NCI-H2171 (cell line): ENCODE measurements around the gene PRKN.
"Not testable (repeated sequence)": the region's sequence is repeated elsewhere in the genome, so short reads cannot be mapped to it uniquely, and the experiment has no call there.

ENCODE experiments used
- DNase-seq: peaks from one replicate; lab custom pipeline; 2025; lab: John Stamatoyannopoulos, UW

Gene PRKN

DNA sequence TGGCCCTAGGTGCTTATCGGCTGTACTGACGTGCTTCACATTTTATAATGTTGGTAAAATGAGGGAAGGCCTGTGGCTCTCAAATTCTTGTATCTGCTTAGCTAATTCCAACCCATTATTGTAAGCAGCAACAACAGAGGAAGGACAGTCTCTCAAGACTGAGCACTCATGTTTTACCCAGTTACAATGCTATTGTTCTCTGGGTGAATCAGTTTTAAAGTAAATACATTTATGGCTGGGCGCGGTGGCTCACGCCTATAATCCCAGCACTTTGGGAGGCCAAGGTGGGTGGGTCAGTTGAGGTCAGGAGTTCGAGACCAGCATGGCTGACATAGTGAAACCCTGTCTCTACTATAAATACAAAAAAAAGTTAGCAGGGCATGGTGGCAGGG lies 194.6 kb downstream of the PRKN start:
- no peak for DNase-seq

DNA sequence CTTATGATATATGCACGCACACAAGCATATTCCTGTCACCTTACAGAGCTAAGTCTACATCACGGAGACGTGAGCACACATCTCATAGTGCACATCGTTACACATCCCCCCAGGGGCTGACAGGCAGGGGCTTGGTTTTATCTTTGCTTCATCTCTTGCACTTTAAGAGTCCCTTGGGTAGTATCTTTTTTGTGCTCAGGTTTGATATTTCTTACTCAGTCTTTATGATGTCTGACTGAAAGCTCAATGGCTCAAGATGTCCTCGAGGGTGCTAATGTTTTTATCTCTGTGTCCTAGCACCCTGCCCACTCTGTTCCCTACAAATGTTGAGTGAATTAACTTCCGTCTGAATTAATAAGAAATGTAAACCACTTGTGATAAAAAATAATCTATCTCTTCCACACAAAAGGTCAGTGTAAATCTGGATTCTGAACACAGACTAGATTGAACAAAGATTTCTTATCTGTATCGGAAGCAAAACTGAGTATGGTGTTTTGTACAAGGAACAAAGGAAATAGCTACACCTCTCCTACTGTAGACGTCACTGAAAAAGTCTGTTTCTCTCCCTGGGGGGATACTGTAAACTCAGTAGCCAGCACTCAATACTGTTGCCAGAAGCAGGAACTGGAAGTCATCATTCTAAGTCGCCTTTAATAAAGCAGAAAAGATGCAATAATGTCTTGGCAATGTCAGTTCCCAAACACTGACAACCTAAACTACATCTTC lies 195.1 kb downstream of the PRKN start:
- no peak for DNase-seq

DNA sequence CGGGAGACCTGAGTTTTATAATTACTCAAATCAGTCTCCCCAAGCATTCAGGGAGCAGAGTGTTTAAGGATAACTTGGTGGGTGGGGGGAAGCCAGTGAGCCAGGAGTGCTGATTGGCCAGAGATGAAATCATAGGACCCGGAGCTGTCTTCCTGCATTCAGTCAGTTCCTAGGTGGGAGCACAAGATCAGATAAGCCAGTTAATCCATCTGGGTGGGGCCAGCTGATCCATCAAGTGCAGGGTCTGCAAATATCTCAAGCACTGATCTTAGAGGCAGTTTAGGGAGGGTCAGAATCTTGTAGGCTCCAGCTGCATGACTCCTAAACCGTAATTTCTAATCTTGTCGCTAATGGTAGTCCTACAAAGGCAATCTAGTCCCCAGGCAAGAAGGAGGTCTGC lies 196.2 kb downstream of the PRKN start:
- not testable (repeated sequence) for DNase-seq

DNA sequence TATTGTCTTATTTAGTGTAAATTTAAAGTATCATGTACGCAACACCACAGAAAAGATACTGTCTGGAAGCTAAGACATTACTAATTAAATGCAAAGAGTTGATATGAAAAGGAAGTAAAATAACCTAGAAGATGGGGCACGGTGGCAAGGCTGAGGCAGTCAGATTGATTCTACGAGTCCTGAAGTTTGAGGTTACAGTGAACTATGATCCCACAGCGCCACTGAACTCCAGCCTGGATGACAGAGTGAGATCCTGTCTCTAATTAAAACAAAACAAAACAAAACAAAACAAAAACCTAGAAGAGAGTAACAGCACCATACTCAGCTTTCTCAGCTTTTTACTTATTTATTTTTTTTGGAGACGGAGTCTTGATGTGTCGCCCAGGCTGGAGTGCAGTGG lies 199.0 kb downstream of the PRKN start:
- DNase-seq: no peak

DNA sequence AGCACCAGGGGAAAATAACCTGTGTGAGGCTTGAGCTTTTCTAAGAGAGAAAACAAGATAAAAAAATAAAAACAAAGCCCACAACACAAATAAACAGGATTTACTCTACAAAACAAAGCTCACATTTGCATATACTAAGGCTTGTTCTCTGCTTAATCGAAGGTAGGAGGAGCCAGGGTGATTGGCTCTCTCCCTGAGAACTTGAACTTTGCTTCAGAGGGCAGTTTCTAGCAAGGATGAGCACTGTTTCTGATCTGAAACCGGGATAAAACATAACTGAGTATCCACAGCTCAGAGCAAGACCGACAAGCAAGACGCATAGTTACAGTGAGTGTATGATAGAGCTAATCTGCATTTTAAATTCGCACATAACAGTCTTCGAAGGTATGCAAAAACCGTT lies 200.6 kb downstream of the PRKN start:
- no peak for DNase-seq

DNA sequence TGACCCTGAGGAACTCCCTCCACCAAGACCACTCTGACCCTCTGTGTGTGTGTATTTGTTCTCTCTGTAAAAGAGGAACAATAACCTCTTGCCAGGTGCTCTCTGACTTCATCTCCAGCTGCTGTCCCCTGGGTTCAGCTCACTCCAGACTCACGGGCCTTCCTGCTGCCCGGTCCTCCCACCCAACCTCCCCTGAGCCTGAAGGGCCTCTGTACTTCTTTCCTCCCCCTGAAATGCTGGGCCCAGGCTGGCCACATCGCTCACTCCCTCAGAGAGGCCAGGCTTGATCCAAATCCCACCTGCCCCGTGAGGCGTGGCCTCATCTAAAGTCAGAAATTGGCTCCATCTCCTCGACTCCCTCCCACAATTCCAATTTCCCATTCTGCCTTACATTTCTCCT lies 202.4 kb downstream of the PRKN start:
- no peak for DNase-seq

DNA sequence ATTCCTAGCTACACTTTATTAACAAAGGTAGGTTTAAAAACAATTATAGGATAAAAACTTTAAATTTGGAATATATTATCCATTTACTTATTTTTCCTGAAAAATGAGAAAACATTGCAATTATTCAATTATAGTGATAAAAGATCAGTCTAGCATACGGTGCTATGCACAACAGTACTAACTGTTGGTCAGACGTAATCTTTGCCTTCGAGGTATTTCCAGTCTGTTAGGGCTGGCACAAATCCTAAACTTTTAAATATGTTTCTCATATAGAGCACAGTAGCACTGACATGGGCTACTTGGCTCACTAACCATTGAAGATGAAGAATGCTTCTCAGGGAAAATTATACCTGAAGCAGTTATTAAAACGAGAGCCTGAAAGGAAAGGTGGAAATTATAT lies 214.8 kb downstream of the PRKN start:
- no peak for DNase-seq

DNA sequence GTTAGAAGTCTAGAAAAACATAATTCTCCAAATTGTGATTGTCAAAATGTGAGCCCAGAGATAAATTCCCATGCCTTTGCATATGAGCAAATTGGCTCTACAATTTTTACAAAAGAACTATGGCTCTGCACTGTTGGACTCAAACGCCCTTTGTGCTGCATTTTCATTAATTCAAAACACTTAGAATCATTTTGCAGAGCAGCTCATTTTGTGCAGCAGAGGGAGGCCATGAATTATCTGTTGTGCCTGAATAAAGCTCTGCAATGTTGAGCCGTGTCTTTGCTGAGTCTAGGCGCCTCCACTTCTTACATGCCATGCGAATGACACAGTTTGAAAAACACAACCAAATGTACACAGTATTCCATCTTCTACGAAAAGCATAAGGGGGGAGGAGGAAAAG lies 230.2 kb downstream of the PRKN start:
- no peak for DNase-seq

DNA sequence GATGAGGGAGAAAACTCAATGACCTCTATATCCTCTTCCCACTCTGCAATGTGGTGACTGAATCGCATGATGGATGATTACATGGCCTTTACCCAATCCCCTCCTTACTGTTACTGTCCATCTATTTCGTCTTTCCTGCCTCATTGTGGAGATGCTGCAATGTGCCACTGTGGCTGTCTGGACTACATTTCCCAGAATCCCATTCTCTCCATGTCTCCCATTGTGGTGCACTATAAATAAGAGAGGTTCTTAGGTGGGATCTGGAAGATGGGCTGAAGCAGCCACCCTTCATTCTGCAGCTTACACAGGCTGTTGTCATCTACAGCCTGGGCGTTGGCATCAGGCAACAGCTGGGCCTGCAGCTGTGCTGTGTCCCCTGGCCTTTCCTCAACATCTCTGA lies 233.6 kb downstream of the PRKN start:
- no peak for DNase-seq

DNA sequence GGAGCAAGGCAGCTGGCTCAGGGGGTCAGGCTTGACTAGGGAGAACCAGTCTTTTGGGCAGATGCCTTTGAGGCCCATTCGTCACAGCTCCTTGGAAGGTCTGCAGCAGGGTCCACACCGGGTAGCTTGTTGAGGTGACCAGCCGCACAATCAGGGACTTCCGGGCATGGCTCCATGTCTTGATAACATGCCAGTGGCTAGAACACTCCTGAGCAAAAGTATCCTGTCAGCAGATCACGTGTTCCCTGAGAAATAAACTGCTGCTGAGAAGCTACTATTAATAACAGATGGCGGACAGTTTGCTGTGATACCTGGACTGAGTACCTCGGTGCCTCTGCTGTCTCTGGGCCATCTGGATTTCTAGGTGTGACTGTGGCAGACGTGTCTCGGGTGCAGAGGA lies 235.9 kb downstream of the PRKN start:
- no peak for DNase-seq

DNA sequence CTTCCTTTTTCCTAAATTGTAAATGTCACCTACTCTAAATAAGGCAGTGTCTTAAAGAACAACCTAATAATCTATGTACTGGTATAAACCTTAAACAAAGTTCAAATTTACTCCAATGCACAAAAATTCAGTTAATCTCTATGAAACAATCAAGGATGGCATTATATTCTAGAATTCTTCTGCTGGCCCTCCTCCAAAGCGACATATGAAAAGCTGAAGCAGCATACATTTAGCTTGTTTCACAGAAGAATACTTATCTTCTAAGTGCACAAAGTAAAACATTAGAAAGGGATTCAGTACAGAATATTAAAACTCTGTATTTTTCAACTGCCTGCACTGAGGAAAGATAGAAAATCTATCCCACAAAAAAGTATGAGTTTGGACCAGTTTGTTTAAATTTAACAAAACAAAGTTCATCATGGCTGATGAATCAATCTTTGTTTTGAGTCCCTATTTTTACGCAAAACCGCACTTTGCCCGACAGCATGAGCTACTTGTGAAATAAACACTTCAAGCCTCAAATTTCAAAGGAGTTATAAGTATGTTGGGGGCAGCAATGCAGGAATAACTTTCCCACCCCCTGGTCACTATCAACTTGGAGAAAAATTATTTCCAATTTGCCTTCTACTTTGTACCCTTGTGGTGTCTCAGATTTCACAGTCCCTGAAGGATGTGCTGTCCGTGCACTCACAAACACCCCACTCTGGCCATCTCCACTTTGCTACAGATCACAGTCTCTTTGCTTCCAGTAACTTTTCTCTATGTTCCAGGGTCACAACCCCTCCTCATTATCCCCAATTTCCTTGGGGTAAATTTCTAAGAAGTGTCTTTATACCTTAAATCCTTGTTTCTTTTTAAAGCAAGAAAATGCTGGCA lies 238.2 kb downstream of the PRKN start:
- no peak for DNase-seq

DNA sequence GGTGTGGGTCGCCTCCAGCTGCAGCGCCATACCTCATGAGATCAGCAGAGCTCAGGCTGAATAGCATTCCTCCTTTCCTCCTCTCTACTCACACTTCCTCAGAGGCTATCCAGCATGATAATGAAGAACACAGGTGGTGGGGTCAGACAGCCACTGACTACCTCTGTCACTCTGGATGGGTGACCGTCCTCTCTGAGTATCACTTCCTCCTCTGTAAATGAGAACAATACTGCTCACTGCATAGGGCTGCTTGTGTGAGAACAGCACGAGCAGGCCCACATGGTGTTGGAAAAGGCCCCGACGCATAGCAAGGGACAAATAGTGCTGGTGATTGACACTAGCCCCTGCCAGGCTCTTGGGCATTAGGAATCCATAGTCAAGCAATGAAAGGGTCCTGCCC lies 239.1 kb downstream of the PRKN start:
- no peak for DNase-seq

DNA sequence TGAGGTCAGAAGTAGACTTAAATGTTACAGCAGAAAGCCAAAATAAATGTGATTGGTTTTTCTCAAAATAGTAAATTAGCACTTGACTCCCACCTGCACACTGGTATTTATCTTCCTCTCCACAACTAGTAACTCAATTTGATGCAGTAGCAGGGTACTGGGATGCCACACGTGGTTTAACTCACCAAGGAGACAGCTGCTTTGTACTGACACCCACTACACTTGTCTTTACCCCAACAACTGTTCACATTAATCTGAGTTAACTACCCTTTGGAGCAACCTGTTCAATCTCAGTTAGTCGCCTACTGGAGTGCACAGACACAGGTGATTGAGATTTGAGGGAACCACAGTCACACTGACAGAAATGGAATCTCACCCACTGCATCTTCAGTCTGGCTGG lies 242.1 kb downstream of the PRKN start:
- no peak for DNase-seq

DNA sequence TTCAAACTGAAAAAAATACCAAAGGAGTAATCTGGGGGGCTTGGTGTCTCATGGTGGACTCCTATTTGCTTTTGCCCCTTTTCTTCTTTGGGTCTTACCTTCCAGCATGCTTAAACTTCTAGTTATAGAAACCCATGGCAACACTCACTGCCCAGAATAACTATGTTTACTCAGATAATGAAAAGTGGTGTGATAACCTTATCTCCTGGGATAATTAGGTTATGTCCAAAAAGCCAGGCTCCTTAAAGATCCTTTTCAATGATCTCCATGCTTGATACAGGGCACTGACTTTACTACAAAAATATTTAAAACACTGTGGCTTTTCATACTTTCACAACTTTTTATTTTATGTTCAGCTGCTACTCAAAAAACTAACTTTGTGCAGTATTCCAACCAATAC lies 245.6 kb downstream of the PRKN start:
- DNase-seq: no peak

DNA sequence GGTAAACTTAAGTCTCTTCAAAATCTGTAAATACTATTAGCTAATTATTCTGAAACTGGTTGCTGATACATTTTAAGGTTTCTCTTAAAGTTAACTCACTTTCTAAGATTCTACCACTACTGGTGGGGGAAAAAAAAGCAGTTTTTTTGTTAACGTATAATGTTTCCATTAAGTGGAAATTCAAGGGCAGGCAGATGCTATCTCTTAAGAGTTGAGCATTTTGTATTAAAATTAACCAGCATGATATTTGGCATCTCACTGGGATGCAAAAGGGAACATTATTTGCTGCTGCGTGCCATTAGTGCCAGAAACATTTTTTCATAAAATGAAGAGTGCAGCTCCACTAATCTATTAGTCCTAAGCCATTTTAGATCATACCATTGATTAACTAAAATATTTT lies 246.2 kb downstream of the PRKN start:
- DNase-seq: no peak

DNA sequence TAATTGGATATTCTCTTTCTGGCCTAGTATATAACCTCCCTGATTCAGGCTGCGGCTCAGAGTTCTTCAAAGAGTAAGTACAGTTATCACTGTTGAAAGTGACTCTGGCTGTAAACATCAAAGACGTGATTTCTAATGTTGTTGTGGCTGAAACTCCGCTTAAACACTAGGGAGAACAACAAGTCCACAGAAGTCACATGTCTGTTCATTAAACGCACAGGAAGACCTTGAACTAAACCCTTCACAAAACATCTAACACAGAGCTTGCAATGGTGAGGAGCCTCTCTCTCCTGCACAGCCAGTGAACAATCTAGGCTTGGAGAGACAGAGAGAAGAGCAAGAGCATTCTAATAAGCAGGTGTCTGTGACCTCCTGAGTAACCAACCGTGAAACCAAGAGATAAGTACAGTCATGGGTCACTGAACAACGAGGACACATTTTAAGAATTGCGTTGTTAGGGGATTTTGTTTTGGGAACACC lies 249.3 kb downstream of the PRKN start:
- DNase-seq: no peak

DNA sequence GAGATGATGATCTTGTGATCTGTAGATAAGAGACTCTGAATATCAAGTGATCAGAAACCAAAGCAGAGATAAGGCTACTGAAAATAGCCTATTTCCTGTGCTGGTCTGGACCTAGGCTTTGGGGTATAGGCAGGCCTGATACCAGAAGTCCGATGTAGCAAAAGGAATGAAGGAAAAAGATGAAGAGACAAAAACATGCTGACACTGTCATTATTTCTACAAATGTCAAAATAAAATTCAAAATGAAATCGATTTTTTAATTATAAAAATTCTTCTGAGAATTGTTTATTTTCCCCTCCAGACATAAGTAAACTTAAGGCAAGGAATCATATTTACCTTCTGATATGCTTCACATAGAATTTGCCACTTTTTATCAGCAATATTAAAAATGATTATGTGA lies 252.8 kb downstream of the PRKN start:
- no peak for DNase-seq

DNA sequence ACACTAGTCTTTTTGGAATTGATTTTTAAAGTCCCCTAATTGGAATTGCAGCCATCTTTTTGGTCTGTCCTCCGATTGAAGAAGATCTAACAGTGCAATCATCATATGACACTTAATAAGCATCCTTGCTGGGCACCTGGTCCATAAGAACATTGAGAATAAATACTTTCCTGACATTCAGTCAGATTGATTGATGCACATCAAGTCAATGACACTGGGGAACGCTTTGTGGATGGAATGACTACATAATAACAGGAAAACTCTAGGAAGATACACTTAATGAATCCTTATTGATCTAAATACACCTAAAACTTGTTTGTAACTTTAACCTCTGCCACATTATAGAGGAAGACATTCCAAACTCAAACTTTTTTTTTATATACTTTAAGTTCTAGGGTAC lies 255.7 kb downstream of the PRKN start:
- no peak for DNase-seq

DNA sequence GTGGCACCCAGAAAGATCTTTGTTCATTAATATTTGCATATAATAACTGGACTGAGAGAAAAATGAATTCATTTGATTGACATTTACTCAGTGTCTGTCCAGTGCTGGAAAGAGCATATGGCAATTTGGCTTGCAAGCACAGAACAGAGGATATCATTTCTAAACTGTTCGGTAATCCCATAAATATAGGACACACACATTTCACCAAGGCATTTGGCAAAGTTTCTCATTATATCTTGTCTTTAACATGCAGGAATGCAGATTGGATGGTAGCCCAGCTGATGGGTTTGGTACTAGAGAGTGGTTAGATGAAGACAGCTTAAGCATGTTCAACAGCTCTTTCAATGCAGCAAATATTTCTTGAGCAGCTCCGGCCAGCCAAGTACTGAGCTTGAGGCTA lies 259.2 kb downstream of the PRKN start:
- no peak for DNase-seq

DNA sequence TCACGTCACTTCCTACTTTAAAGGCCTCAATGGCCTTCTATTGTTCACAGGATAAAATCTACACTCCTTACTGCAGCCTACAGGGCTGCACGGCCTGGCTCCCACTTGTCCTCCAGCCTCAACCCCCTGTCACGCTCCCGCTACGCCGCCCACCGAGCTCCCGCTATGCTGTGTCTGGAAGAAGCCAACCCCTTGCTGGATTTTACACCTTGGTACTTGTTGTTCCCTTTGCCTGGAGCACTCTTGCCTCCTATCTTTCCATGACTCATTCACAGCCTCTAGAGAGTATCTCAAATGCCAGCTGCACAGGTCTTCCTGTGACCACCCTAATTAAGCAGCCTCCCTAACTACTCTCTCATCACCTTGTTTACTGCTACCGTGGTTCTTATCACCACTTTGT lies 259.9 kb downstream of the PRKN start:
- DNase-seq: no peak

DNA sequence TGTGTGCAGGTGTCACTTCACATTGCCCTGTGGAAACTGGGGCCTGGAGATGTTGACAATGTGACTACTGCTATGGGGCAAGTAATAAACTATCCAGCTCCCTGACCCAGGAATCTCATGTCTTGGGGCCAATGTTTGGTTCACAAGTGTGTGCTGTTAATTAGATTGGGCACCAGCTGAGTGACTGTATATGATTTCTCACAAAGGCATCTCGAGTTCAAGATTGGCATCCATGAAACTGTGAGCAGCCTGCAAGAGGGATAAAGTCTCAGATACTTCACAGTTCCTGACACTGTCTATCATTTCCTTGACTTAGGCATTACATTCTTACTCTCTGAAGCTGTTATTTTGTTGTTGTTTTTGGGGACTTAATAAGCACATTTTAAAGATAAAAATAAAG lies 264.0 kb downstream of the PRKN start:
- DNase-seq: no peak

DNA sequence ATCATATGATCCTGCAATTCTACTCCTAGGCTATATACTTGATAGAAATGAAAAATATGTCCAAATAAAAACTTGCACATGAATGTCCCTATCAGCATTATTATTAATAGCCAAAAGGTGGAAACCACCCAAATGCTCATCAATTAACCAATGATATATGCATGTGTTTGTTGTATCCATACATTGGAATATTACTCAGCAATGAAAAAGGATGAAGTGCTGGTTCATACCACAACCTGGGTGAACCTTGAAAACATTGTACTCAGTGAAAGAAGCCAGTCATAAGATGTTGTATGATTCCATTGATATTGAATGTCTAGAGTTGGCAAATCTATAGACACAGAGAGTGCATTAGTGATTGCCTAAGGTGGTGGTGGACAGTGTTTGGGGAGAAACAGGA lies 267.6 kb downstream of the PRKN start:
- no peak for DNase-seq

DNA sequence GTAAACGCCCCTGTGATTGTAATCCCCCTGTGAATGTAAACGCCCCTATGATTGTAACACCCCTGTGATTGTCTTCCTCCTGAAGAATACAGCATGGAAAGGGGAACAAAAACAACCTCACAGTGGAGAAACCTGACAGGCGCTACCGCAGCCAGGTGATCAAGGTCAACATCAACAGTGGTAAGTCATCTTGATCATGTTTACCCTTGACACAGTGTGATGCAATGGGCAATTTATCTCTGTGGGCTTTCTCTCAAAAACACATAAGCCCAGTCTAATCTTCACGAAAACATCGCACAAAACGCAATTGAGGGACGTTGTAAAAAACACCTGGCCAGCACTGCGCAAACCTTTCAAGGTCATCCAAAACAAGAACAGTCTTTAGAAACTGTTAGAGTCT lies 277.2 kb downstream of the PRKN start:
- no peak for DNase-seq

DNA sequence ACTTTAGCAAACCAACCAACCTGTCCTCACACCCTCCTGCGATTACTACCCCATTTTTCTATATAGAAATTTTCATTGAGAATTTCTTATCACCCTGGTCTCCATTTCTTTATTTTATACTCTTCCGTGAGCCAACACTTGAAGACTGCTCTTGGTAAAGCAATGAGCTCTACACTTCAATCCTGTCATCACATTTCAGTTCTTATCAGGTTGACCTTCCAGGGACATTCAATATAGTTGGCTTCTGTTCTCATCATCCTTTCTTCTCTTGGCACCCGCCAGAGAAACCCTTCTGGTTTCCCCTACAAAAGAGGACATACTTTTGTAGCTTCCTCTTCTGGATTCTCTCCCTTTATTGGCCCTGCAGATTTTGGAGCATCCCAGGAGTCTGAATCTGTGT lies 279.3 kb downstream of the PRKN start:
- DNase-seq: no peak
